Measurements from ENCODE around the gene PDE4D.
"Not testable (repeated sequence)": the region's sequence is repeated elsewhere in the genome, so short reads cannot be mapped to it uniquely, and the experiment has no call there.

The PDE4D gene

GRCh38 chr5:59092758-59093157, 800.8 kb downstream of the PDE4D start:
- DNase-seq, result no peak

- no peak for DNase-seq
Observed at GRCh38 chr5:59091965-59092364, 801.6 kb downstream of the PDE4D start.

- no peak for DNase-seq
Observed at GRCh38 chr5:59090323-59090722, 803.2 kb downstream of the PDE4D start.

GRCh38 chr5:59089767-59090166, 803.8 kb downstream of the PDE4D start:
- DNase-seq, result no peak

GRCh38 chr5:59088546-59088945, 805.0 kb downstream of the PDE4D start:
- no peak for DNase-seq

- no peak for DNase-seq
Observed at GRCh38 chr5:59086024-59086423, 807.5 kb downstream of the PDE4D start.

- DNase-seq, result no peak
Observed at GRCh38 chr5:59081693-59082092, 811.8 kb downstream of the PDE4D start.

- DNase-seq, result no peak
Observed at GRCh38 chr5:59079622-59080620, 813.6 kb downstream of the PDE4D start.

- DNase-seq, result no peak
Observed at GRCh38 chr5:59071755-59072549, 821.6 kb downstream of the PDE4D start.

- DNase-seq, result no peak
Observed at GRCh38 chr5:59069438-59070079, 824.0 kb downstream of the PDE4D start.

- no peak for DNase-seq
Observed at GRCh38 chr5:59067956-59068656, 825.4 kb downstream of the PDE4D start.

GRCh38 chr5:59066367-59067163, 827.0 kb downstream of the PDE4D start:
- DNase-seq, result no peak

GRCh38 chr5:59065554-59065953, 828.0 kb downstream of the PDE4D start:
- no peak for DNase-seq

- DNase-seq, result no peak
Observed at GRCh38 chr5:59064293-59064692, 829.2 kb downstream of the PDE4D start.

GRCh38 chr5:59062986-59063683, 830.4 kb downstream of the PDE4D start:
- no peak for DNase-seq

GRCh38 chr5:59061377-59061776, 832.1 kb downstream of the PDE4D start:
- no peak for DNase-seq

- no peak for DNase-seq
Observed at GRCh38 chr5:59058969-59059687, 834.4 kb downstream of the PDE4D start.

- no peak for DNase-seq
Observed at GRCh38 chr5:59058237-59058636, 835.3 kb downstream of the PDE4D start.

- DNase-seq, result not testable (repeated sequence)
Observed at GRCh38 chr5:59056599-59056998, 836.9 kb downstream of the PDE4D start.

- no peak for DNase-seq
Observed at GRCh38 chr5:59055745-59056448, 837.6 kb downstream of the PDE4D start.

Measured in CD4-positive, alpha-beta T cell treated with Interferon gamma for 1 hour (primary cell).